ENCODE data around the gene TIMM44.
A peak's percentile ranks its signal among the peaks of the same experiment; 100 is the strongest.

The TIMM44 gene

DNA sequence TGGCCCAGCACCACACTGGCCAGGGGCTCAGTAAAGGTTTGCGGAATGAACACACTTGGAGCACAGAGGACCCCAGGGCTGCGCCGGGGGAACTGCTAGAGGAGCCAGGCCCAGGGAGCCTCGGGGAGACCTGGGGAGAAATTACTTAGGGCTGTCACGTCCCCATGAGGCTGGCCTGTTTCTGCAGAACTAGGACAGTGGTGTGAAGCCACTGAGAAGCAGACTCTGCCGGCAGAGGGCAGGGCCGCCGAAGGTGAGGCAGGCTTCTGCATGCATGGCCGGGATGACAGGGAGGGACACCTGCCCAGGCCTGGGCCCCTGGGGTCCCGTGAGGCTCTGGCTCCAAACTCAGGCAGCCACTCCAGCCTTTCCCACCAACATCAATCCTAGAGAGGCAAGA, 35.5 kb upstream of the TIMM44 start:
- H3K27ac Mint-ChIP-seq = peak overlapping the region in 1 of 3 experiments; percentile 76
- H3K4me3 Mint-ChIP-seq = no peak overlapping the region
- no peaks in the 10 kb centered on the region for H3K9me3 Mint-ChIP-seq

GRCh38 chr19:7978179-7978825, 34.8 kb upstream of the TIMM44 start:
- H3K27me3 Mint-ChIP-seq (ENCODE audit: low read depth) = no peaks in the 10 kb centered on the region
- H3K27ac Mint-ChIP-seq = peak overlapping the region in 1 of 3 experiments; percentile 76
- TF ChIP-seq, protein P1, sequence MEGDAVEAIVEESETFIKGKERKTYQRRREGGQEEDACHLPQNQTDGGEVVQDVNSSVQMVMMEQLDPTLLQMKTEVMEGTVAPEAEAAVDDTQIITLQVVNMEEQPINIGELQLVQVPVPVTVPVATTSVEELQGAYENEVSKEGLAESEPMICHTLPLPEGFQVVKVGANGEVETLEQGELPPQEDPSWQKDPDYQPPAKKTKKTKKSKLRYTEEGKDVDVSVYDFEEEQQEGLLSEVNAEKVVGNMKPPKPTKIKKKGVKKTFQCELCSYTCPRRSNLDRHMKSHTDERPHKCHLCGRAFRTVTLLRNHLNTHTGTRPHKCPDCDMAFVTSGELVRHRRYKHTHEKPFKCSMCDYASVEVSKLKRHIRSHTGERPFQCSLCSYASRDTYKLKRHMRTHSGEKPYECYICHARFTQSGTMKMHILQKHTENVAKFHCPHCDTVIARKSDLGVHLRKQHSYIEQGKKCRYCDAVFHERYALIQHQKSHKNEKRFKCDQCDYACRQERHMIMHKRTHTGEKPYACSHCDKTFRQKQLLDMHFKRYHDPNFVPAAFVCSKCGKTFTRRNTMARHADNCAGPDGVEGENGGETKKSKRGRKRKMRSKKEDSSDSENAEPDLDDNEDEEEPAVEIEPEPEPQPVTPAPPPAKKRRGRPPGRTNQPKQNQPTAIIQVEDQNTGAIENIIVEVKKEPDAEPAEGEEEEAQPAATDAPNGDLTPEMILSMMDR (IDR thresholded peaks at IDR 0.05; ENCODE audit: unreplicated experiment in 3 of 3) = no peak
- H3K4me1 Mint-ChIP-seq = peaks cover 6% of the 10 kb centered on the region
- no peak overlapping the region for H3K4me3 Mint-ChIP-seq
- H3K9me3 Mint-ChIP-seq = no peaks in the 10 kb centered on the region
- peaks cover 51% of the 10 kb centered on the region for H3K36me3 Mint-ChIP-seq (ENCODE audit: low read depth)

More for the DNA sequence above, 35.5 kb upstream of the TIMM44 start:
- Mint-ChIP-seq H3K36me3 (ENCODE audit: low read depth) (peaks cover 49% of the 10 kb centered on the region), H3K4me1 (peaks cover 6% of the 10 kb centered on the region), H3K27me3 (ENCODE audit: low read depth) (no peaks in the 10 kb centered on the region)
- TF ChIP-seq, protein P1 (IDR thresholded peaks at IDR 0.05; ENCODE audit: unreplicated experiment in 3 of 3) = no peak

DNA sequence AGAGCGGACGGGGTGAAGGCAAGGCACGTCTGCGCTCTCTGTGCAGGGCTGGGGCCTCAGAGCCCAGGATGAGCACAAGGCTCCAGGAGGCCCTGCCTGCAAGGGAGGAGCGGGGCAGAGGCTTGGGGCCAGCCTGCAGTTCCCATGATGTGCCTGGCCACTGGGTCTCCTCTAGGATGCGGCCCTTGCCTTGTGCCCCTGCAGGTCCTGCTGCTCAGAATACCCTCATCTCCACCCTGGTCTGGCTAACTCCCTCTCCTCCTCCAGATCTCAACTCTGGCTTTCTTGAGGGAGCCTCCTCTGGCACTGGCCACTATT, 34.2 kb upstream of the TIMM44 start:
- Mint-ChIP-seq H3K4me3 (no peak overlapping the region), H3K4me1 (peaks cover 1% of the 10 kb centered on the region), H3K9me3 (no peaks in the 10 kb centered on the region), H3K27ac (peak overlapping the region in 1 of 3 experiments; percentile 76), H3K36me3 (ENCODE audit: low read depth) (peaks cover 47% of the 10 kb centered on the region), H3K27me3 (ENCODE audit: low read depth) (no peaks in the 10 kb centered on the region)
- TF ChIP-seq, protein P1 (IDR thresholded peaks at IDR 0.05; ENCODE audit: unreplicated experiment in 3 of 3) = no peak

DNA sequence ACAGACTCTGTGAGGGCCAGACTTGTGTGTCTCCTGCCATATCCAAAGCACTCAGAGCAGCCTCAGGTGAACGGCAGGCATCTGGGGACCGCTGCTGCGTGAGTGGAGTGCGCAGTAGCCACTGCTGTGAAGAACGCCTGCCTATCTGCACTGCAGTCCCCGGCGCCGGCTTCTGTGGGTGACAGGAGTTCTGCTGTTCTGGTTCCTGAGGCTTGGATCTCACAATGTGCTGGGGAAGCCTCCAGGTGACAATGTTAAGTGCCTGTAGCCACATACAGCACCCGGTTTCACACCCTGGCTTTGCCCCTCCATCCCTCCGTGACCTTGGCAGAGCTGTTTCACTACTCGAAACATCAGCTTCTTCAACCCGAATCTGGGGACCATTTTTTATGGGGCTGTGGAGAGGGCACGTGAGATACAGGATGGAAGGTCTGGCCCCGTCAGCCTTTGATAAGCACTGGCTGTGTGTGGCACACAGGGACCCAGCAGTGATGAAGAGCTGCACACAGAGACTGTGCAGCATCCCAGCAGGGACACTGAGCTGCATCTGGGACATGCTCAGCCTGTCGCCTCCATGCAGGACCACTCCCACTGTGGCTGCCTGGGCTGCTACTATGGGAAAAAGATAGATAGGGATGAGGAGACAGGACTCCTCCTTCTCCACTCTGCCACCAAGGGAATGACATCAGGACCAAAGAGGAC, 33.7 kb upstream of the TIMM44 start:
- peaks cover 43% of the 10 kb centered on the region for H3K36me3 Mint-ChIP-seq (ENCODE audit: low read depth)
- no peaks in the 10 kb centered on the region for H3K9me3 Mint-ChIP-seq
- H3K27ac Mint-ChIP-seq = no peak overlapping the region
- no peak overlapping the region for H3K4me3 Mint-ChIP-seq
- TF ChIP-seq, protein P1 (IDR thresholded peaks at IDR 0.05; ENCODE audit: unreplicated experiment in 3 of 3) = no peak
- no peaks in the 10 kb centered on the region for H3K27me3 Mint-ChIP-seq (ENCODE audit: low read depth)
- no peaks in the 10 kb centered on the region for H3K4me1 Mint-ChIP-seq

- peaks cover 41% of the 10 kb centered on the region for H3K36me3 Mint-ChIP-seq (ENCODE audit: low read depth)
- no peaks in the 10 kb centered on the region for H3K9me3 Mint-ChIP-seq
- H3K27ac Mint-ChIP-seq = no peak overlapping the region
- no peaks in the 10 kb centered on the region for H3K27me3 Mint-ChIP-seq (ENCODE audit: low read depth)
- TF ChIP-seq, protein P1 (IDR thresholded peaks at IDR 0.05; ENCODE audit: unreplicated experiment in 3 of 3) = no peak
- H3K4me3 Mint-ChIP-seq = no peak overlapping the region
- no peaks in the 10 kb centered on the region for H3K4me1 Mint-ChIP-seq
Observed at GRCh38 chr19:7976461-7976860, 33.0 kb upstream of the TIMM44 start.

- H3K27me3 Mint-ChIP-seq (ENCODE audit: low read depth) = no peaks in the 10 kb centered on the region
- TF ChIP-seq, protein P1 (IDR thresholded peaks at IDR 0.05; ENCODE audit: unreplicated experiment in 3 of 3) = no peak
- peaks cover 36% of the 10 kb centered on the region for H3K36me3 Mint-ChIP-seq (ENCODE audit: low read depth)
- H3K4me3 Mint-ChIP-seq = no peak overlapping the region
- H3K9me3 Mint-ChIP-seq = no peaks in the 10 kb centered on the region
- no peaks in the 10 kb centered on the region for H3K4me1 Mint-ChIP-seq
- H3K27ac Mint-ChIP-seq = no peak overlapping the region
Observed at GRCh38 chr19:7975037-7975436, 31.6 kb upstream of the TIMM44 start.

Data from nephron (organoid).